ENCODE data around the gene TTC9B. TPM values are rescaled to one million over a fixed set of nuclear protein-coding genes. Genes with fewer than 3 reads are reported as not detected.

TTC9B gene
- total RNA-seq, 4 donors from 2014 or later = not detected

DNA sequence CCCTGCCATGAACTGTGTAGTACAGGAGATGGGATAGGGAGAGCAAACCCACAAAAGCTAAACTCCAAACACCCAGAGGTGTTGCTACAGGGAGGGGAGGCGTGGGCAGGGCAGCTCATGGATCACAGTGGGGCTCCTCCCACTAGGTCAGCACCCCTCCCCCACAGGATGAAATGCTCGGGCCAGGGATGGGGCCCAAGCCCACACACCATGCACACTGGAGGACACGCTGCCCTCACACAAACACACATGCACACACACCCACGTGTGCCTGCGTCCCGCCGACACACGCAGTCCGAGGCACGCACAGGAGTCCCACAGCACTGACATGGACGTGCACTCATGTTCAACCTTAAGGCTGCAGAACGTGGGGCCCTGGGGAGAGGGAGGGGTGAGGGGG, 14.3 kb upstream of the TTC9B start:
- Histone ChIP-seq H3K27me3 (peaks cover 0 to under 1% (median 0%) of the 10 kb centered on the region in 3 donors), H3K4me1 (peaks cover 5 to 17% of the 10 kb centered on the region in 2 donors), H3K4me3 (no peak overlapping the region), H3K27ac (no peak overlapping the region), H3K36me3 (peaks cover 3 to 46% of the 10 kb centered on the region in 2 donors), H3K9me3 (no peaks in the 10 kb centered on the region)
- no peak for DNase-seq
- intact Hi-C loops (cut with DNase I; ENCODE audit: low total_unique reads) = no loop called here
- no peak for ATAC-seq
- TF ChIP-seq CTCF (IDR thresholded peaks at IDR 0.05 in 4 of 5, conservative IDR thresholded peaks at IDR 0.05 in 1 of 5) (no peak), POLR2A (IDR thresholded peaks at IDR 0.05) (no peak)
- in situ Hi-C loops (cut with MboI; ENCODE audit: low sequenced_read_pairs in 4 of 4) = no loop called here

DNA sequence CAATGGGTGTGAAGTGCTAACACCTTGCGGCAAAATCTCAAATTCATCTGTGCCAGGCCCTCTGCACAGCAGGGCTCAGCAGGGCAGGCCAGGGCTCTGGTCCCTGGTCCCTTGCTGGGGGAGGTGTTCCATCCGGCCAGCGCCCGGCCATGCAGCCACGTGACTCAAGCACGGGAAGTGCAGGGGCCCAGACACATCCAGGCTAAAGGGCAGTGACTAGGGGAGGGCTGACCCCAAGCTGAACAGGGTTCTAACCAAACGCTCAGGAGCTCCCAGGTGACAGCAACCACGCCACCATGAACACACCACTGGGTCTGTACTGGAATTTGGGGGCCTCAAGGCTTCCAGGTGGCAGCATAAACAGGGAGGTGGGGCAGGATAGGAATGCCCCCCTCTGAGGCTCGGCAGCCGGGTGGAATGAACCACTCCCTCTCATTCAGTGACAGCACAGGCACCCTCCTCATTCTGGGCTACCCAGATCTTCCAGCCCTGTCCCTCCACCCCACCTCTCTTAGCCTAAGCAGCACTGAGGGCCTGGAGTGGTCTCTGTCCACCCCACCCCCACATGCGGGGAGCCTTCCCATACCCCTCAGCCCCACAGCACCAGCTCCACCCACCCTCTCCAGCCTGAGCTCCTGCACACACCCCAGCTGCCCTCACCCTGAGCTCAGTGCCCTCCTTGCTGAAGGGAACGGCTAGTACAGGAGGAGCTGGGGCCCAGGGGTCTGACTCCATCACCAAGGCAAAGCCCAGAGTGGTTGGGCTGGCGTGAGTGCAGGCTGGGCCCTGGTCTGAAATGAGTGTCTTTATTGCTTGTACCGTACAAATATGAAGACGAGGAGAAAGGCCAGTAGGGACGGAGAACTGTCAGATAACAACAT, 13.6 kb upstream of the TTC9B start:
- peaks cover 6 to 17% of the 10 kb centered on the region in 2 donors for H3K4me1 ChIP-seq
- H3K36me3 ChIP-seq = peaks cover 3 to 39% of the 10 kb centered on the region in 2 donors
- H3K4me3 ChIP-seq = no peak overlapping the region
- peak overlapping the region in 2 of 4 donors; percentile 13 to 26 for H3K27ac ChIP-seq
- intact Hi-C loops (cut with DNase I; ENCODE audit: low total_unique reads) = no loop called here
- no peak for TF ChIP-seq CTCF (IDR thresholded peaks at IDR 0.05 in 4 of 5, conservative IDR thresholded peaks at IDR 0.05 in 1 of 5)
- no peak for TF ChIP-seq POLR2A (IDR thresholded peaks at IDR 0.05)
- in situ Hi-C loops (cut with MboI; ENCODE audit: low sequenced_read_pairs in 4 of 4) = no loop called here
- ATAC-seq (peak in 1 of 2 donors; percentile 40), DNase-seq (no peak)
- peaks cover 5 to 6% (median 6%) of the 10 kb centered on the region in 3 donors for H3K27me3 ChIP-seq
- no peaks in the 10 kb centered on the region for H3K9me3 ChIP-seq

- H3K9me3 ChIP-seq = no peaks in the 10 kb centered on the region
- H3K27ac ChIP-seq = no peak overlapping the region
- in situ Hi-C loops (cut with MboI; ENCODE audit: low sequenced_read_pairs in 4 of 4) = no loop called here
- H3K36me3 ChIP-seq = peaks cover under 1 to 32% of the 10 kb centered on the region in 2 donors
- H3K4me1 ChIP-seq = peaks cover 13 to 24% of the 10 kb centered on the region in 2 donors
- intact Hi-C loops (cut with DNase I; ENCODE audit: low total_unique reads) = no loop called here
- H3K4me3 ChIP-seq = no peak overlapping the region
- no peak for ATAC-seq
- H3K27me3 ChIP-seq = peaks cover 12 to 14% (median 13%) of the 10 kb centered on the region in 3 donors
- TF ChIP-seq CTCF (IDR thresholded peaks at IDR 0.05 in 4 of 5, conservative IDR thresholded peaks at IDR 0.05 in 1 of 5) (no peak), POLR2A (IDR thresholded peaks at IDR 0.05) (no peak)
- no peak for DNase-seq
Observed at GRCh38 chr19:40231057-40231456, 12.9 kb upstream of the TTC9B start.

GRCh38 chr19:40229926-40230417, 11.8 kb upstream of the TTC9B start:
- intact Hi-C loops (cut with DNase I; ENCODE audit: low total_unique reads) (no loop called here), in situ Hi-C loops (cut with MboI; ENCODE audit: low sequenced_read_pairs in 4 of 4) (loop anchor here in 2 of 4 donors (10.0 kb wide), 1 partner anchor 95 kb away; no protein-coding TSS in a partner anchor)
- Histone ChIP-seq H3K36me3 (peaks cover 0 to 21% of the 10 kb centered on the region in 2 donors), H3K4me1 (peaks cover 19 to 29% of the 10 kb centered on the region in 2 donors), H3K9me3 (no peaks in the 10 kb centered on the region), H3K27me3 (peaks cover 23 to 24% (median 24%) of the 10 kb centered on the region in 3 donors), H3K27ac (no peak overlapping the region), H3K4me3 (no peak overlapping the region)
- TF ChIP-seq POLR2A (IDR thresholded peaks at IDR 0.05) (no peak), CTCF (IDR thresholded peaks at IDR 0.05 in 4 of 5, conservative IDR thresholded peaks at IDR 0.05 in 1 of 5) (no peak)
- no peak for DNase-seq
- ATAC-seq = no peak

Data from gastrocnemius medialis (tissue), 4 donors.